ENCODE measurements around the gene CCDC92.

DNA sequence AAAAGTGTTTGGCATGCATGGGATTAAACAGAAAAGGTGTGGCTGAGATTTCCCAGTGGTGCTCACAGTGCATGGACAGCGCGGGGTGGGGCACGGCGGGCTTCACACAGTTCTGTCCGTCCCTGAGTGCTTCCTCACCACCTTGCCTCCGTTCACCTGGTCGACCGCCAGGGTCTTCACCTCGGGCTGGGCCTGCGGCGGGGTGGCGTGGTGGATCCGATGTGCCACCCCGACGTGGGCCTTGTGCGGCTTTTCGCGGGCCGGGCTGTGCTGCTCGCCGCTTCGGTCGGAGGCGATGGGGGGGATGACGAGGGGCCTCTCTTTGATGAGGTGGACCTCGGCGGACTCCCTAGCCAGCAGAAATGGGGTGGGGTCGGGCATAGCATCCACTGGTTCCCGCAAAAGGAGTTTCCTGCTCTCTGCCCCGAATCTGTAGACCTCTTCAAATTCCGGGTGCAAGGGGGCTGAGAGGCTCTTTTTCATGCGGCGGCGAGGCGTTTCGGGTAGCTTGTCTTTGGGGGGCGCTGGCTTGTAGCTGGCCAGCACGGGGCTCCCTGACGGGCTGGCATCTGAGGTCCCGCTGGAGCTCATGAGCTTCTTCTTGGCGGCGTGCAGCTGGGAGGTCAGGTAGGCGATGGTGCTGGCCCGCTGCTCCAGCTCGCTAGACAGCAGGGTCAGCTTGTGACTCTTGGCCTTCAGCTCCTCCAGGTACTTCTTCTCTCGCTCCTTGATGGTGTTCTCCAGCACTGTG, 35.5 kb downstream of the CCDC92 start:
- TF ChIP-seq GATA2 (IDR thresholded peaks at IDR 0.05; ENCODE audit: low read depth, low read length), result no peak
- TF ChIP-seq GATA3 (IDR thresholded peaks at IDR 0.05; ENCODE audit: low read depth, low read length), result no peak

Data from SH-SY5Y (cell line).